Fibroblast of villous mesenchyme (primary cell): ENCODE results near the gene BSND. TPM values are rescaled to one million over a fixed set of nuclear protein-coding genes. Genes with fewer than 3 reads are reported as not detected.

ENCODE experiments used
- DNase-seq: peaks from one replicate; pipeline ENCODE4 v3.0.0-alpha.2; 2010; ENCODE audit warnings: low read depth
- H3K4me3 ChIP-seq: 2 replicates; pipeline ENCODE4 v1.5.1; 2011; ENCODE audit warnings: low read depth, mild to moderate bottlenecking, low read length
- total RNA-seq: library from RNA; depleted of rRNA; stranded (reverse); fragments of >200 nt; gene quantifications from 2 replicates; pipeline ENCODE4 v1.2.3, GENCODE V29; 2012
- TF ChIP-seq, protein P1 (sequence below): IDR thresholded peaks from 2 replicates; pipeline ENCODE4 v1.5.1; 2012; ENCODE audit warnings: low read depth, mild to moderate bottlenecking, low read length; ENCODE audit not compliant: insufficient read depth

The BSND gene
- total RNA-seq, 1 donor, result not detected

DNA sequence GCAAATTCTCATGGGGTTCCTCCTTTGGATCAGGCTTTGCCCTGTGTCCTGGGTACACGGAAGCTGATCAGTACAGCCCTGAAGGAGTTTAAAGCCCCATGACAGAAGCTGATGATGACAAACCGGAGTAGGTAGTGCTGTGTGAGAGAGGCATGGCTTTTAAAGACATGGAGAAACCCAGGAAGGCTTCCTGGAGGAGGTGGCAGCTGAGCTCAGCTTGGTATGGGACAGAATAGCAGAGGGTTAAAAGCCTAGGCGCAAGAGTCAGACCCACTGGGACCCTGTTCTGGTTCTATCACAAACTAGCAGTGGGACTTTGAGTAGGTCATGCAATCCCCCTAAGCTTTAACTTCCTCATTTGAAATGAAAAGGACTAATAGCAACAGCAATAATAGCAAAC lies 12.2 kb upstream of the BSND start:
- H3K4me3 ChIP-seq, result no peak overlapping the region
- TF ChIP-seq, protein P1, sequence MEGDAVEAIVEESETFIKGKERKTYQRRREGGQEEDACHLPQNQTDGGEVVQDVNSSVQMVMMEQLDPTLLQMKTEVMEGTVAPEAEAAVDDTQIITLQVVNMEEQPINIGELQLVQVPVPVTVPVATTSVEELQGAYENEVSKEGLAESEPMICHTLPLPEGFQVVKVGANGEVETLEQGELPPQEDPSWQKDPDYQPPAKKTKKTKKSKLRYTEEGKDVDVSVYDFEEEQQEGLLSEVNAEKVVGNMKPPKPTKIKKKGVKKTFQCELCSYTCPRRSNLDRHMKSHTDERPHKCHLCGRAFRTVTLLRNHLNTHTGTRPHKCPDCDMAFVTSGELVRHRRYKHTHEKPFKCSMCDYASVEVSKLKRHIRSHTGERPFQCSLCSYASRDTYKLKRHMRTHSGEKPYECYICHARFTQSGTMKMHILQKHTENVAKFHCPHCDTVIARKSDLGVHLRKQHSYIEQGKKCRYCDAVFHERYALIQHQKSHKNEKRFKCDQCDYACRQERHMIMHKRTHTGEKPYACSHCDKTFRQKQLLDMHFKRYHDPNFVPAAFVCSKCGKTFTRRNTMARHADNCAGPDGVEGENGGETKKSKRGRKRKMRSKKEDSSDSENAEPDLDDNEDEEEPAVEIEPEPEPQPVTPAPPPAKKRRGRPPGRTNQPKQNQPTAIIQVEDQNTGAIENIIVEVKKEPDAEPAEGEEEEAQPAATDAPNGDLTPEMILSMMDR, result no peak
- no peak for DNase-seq

DNA sequence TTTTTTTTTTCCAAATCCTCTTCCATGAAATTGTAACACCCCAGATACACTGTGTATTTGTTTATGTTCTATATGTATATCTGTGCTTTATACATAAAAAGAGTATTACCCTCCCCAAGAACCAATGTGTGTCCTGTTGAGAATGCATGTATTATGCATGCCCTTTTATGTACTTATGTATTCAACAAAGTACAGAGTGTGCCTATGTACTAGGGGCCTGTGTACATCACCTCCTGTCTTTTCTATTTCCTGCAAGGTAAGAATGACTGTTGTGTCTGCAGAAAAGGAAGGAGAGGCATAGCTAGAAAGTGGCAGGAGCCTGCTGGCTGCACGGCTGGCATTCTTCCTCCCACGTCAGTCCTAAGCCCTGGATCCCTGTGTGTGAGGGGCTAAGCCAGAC lies 11.3 kb upstream of the BSND start:
- TF ChIP-seq, protein P1, result no peak
- H3K4me3 ChIP-seq, result no peak overlapping the region
- DNase-seq, result no peak

DNA sequence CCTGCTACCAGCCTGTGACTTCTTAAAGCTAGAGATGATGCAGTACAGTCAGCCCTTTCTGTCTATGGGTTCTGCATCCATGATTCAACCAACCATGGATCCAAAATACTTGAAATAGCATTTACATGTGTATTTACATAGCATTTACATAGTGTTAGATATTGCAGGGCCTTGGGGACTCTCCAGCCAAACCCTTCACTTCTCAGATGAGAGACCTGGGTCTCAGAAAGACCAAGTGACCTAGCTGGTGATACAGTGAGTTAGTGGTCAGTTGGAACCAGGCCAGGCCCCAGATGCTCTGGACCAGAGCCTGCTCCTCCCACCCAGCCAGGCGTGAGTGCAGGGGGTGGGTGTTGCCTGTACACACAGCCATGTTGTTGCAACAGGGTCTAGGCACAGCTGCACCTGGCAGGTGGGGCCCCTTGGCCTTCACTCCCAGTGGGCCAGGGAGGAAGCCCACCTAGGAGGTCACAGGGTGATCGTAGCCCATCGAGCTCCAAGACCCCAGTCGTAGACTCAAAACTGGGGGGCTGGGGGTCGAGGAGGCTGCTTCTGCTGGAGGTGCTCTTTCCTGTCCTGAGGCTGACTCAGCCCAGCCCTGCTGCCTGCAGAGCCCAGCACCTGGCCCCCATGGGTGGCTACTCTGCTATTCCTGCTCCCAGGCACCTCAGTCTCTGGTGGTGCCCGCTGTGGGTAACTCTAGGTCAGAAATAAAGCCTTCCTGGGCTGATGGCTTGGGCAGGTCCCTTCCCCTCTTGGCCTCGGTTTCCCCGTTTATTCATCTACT lies 10.6 kb upstream of the BSND start:
- no peak overlapping the region for H3K4me3 ChIP-seq
- DNase-seq, result no peak
- TF ChIP-seq, protein P1, result no peak

DNA sequence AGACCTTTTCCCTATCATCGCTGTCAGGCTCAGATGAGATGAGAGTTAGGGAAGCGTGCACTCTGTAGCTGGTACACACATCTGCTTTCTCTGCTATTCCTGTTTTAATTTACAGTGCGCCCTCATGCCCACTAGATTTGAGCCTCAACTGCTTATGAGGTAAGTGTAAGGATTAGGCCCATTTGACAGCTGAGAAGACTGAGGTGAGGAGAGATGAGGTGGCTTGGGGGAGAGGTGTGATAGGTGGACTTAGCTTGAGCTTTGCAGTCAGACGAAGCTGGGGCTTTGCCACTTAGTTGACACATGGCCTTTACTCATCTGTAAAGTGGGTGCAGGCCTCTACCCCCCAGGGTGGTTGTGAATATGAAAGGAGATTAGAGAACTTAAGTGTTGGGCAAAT lies 9.8 kb upstream of the BSND start:
- TF ChIP-seq, protein P1, result no peak
- DNase-seq, result no peak
- no peak overlapping the region for H3K4me3 ChIP-seq

DNA sequence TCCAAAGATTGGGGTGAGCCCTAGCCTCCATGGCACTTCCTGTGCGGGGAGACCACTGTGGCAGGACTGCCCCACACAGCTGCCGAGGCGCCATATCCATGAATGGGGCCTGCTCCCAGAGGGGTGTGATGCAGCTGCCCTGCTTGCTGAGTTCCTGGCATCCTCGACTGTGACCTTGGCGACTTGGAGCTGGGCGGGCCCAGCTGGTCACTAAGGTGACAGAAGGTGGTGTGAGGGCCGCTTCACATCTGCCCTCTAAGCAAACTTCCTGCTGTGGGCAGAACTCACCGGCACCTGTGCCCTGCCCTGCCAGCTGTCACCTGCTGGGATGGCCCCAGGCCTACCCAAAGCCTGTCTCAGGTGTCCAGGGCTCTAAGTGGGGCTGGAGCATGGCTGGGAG lies 9.3 kb upstream of the BSND start:
- TF ChIP-seq, protein P1, result no peak
- no peak overlapping the region for H3K4me3 ChIP-seq
- no peak for DNase-seq

DNA sequence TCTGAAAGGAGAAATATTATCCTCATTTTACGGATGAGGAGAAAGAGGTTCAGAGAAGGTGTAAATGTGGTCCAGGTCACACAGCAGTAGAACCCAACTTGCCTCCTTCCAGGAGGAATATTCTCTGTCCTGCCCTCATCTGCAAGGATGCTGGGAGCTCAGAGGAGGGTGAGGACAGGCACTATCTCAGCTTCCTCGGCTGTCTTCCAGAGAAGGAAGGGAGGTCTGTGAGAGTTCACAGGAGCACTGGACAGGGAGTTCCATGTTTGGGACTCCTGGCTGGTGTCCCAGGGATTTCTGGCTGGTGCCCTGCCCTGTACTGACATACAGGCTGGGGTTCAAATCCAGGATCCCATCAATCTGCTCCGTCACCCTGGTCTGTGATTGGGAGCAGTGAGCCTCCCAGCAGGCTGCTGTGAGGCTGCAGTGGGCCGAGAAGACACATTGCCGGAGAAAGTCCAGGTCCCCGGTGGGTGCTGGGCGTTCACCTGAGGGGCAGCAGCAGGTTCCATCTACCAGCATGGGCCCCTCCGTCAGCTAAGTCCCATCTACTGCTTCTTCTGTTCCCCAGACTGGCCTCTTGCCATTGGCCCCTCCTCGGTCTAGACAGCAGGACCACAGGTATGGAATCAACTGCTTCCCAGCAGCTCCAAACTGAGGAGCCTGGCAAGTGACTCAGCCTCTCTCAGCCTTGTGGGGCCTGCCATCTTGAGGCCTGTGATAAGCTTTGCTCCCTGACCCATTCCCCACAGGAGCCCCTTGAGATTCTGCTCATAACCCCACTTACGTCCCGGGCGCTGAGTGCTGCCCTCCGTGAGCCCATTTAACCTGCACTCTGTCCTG lies 8.5 kb upstream of the BSND start:
- no peak for DNase-seq
- H3K4me3 ChIP-seq, result no peak overlapping the region
- TF ChIP-seq, protein P1, result no peak
